ENCODE data around the gene TCTN1. TPM values are rescaled to one million over a fixed set of nuclear protein-coding genes. Genes with fewer than 3 reads are reported as not detected.
"Not testable (repeated sequence)": the region's sequence is repeated elsewhere in the genome, so short reads cannot be mapped to it uniquely, and the experiment has no call there.

The TCTN1 gene
- total RNA-seq, 1 donor from 2014 or later = 38.1 TPM

- no peak for DNase-seq
Measured at GRCh38 chr12:110638796-110639195, 24.9 kb downstream of the TCTN1 start.

- DNase-seq = peak; percentile 14
Measured at GRCh38 chr12:110639336-110640141, 25.6 kb downstream of the TCTN1 start.

GRCh38 chr12:110640275-110641025, 26.5 kb downstream of the TCTN1 start:
- DNase-seq = peak; percentile 26

- peak; percentile 3 for DNase-seq
Measured at GRCh38 chr12:110641521-110641920, 27.6 kb downstream of the TCTN1 start.

GRCh38 chr12:110647631-110648040, 33.7 kb downstream of the TCTN1 start:
- no peak for DNase-seq

- peak; percentile 24 for DNase-seq
Measured at GRCh38 chr12:110649341-110649847, 35.5 kb downstream of the TCTN1 start.

GRCh38 chr12:110654238-110654637, 40.3 kb downstream of the TCTN1 start:
- not testable (repeated sequence) for DNase-seq

- no peak for DNase-seq
Measured at GRCh38 chr12:110656071-110656655, 42.2 kb downstream of the TCTN1 start.

GRCh38 chr12:110657747-110658146, 43.8 kb downstream of the TCTN1 start:
- DNase-seq = peak; percentile 7

GRCh38 chr12:110658242-110658641, 44.3 kb downstream of the TCTN1 start:
- no peak for DNase-seq

- no peak for DNase-seq
Measured at GRCh38 chr12:110658878-110659277, 44.9 kb downstream of the TCTN1 start.

- no peak for DNase-seq
Measured at GRCh38 chr12:110661337-110661972, 47.5 kb downstream of the TCTN1 start.

- DNase-seq = no peak
Measured at GRCh38 chr12:110666892-110667291, 53.0 kb downstream of the TCTN1 start.

GRCh38 chr12:110667671-110668070, 53.7 kb downstream of the TCTN1 start:
- DNase-seq = no peak

- DNase-seq = no peak
Measured at GRCh38 chr12:110668480-110669192, 54.7 kb downstream of the TCTN1 start.

- no peak for DNase-seq
Measured at GRCh38 chr12:110669193-110669502, 55.2 kb downstream of the TCTN1 start.

GRCh38 chr12:110670161-110670701, 56.3 kb downstream of the TCTN1 start:
- no peak for DNase-seq

- no peak for DNase-seq
Measured at GRCh38 chr12:110676171-110676570, 62.2 kb downstream of the TCTN1 start.

GRCh38 chr12:110677206-110677911, 63.4 kb downstream of the TCTN1 start:
- no peak for DNase-seq

GRCh38 chr12:110677982-110678381, 64.1 kb downstream of the TCTN1 start:
- no peak for DNase-seq

GRCh38 chr12:110679201-110679600, 65.3 kb downstream of the TCTN1 start:
- no peak for DNase-seq
